ENCODE measurements around the gene MMP20.

MMP20 gene

DNA sequence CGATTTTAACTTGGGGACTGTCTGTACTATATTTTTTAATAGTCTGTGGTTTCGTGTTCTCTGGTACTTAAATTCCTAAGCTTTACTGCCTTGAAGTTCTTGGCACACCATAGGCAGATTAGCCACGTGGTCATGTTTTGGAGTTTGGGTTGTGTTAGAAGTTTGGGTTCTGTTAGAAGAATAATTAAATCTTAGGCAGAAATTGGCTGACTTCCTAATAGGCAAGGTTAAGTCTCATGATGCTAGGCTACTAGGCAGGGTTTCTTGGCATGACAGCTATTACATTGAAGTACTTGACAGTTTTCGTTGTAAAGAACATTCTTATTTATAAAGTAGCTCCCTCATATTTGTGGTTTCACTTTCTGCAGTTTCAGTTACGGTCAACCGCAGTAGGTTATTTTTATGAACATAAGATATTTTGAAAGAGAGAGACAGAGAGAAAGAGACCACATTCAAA is 64.5 kb downstream of the MMP20 start:
- H3K9ac ChIP-seq (ENCODE audit: low read length): no peak overlapping the region
- peak overlapping the region; percentile 47 for H3K4me3 ChIP-seq (ENCODE audit: low read length)
- H3K4me1 ChIP-seq (ENCODE audit: control insufficient read depth, insufficient read depth, low read length): peaks cover 9% of the 10 kb centered on the region
- no peaks in the 10 kb centered on the region for H3K27me3 ChIP-seq (ENCODE audit: control insufficient read depth, insufficient read depth, low read length)
- peak overlapping the region; percentile 80 for H3K27ac ChIP-seq (ENCODE audit: low read depth, low read length)
- H3K36me3 ChIP-seq (ENCODE audit: control insufficient read depth, insufficient read depth, low read length): no peaks in the 10 kb centered on the region

DNA sequence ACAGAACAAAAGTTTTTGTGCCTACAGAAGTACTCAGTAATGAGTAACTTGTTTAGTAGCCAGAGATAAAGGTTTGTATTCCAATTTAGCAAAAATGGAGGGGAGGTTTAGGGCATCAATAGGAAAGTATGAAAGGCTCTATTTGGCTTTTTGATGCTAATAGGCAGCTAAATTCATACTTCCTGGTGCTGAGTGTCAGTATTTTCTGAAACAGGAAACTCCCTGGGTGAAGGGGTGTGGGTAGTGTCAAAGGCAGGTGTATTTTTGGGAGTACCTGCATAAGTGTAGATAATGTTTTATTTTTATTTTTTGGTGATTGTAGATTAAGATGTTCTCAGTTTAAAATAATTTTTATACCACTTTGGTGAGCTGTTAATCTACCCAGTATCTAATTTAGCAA is 65.3 kb downstream of the MMP20 start:
- Histone ChIP-seq H3K27ac (ENCODE audit: low read depth, low read length) (peak overlapping the region; percentile 10), H3K4me1 (ENCODE audit: control insufficient read depth, insufficient read depth, low read length) (peaks cover 9% of the 10 kb centered on the region)

GRCh38 chr11:102555091-102555490 is 70.0 kb downstream of the MMP20 start:
- no peaks in the 10 kb centered on the region for H3K36me3 ChIP-seq (ENCODE audit: control insufficient read depth, insufficient read depth, low read length)
- peaks cover 7% of the 10 kb centered on the region for H3K4me1 ChIP-seq (ENCODE audit: control insufficient read depth, insufficient read depth, low read length)
- H3K9ac ChIP-seq (ENCODE audit: low read length): no peak overlapping the region
- H3K27ac ChIP-seq (ENCODE audit: low read depth, low read length): no peak overlapping the region
- H3K27me3 ChIP-seq (ENCODE audit: control insufficient read depth, insufficient read depth, low read length): no peaks in the 10 kb centered on the region
- no peak overlapping the region for H3K4me3 ChIP-seq (ENCODE audit: low read length)

More for the DNA sequence above, 65.3 kb downstream of the MMP20 start:
- no peaks in the 10 kb centered on the region for H3K27me3 ChIP-seq (ENCODE audit: control insufficient read depth, insufficient read depth, low read length)
- no peaks in the 10 kb centered on the region for H3K36me3 ChIP-seq (ENCODE audit: control insufficient read depth, insufficient read depth, low read length)
- no peak overlapping the region for H3K4me3 ChIP-seq (ENCODE audit: low read length)
- no peak overlapping the region for H3K9ac ChIP-seq (ENCODE audit: low read length)

DNA sequence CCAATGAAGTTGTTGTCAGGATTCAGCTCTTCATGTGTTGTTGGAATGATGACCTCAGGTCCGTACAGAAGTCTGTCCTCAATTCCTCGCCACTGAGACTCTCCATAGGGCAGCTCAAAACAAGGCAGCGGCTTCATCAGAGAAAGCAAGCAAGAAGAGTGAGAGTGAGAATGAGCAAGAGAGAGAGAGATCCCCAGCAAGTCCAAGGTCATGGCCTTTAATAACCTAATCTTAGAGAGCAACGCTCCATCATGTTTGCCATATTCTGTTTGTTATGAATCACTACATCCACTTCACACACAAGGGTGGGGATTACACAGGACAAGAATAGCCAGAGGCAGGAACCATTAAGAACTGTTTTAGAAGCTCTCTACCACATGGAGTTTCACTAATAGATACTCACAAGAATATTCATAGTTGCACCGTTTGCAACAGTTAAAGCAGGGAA is 71.3 kb downstream of the MMP20 start:
- Histone ChIP-seq H3K36me3 (ENCODE audit: control insufficient read depth, insufficient read depth, low read length) (no peaks in the 10 kb centered on the region), H3K4me1 (ENCODE audit: control insufficient read depth, insufficient read depth, low read length) (no peaks in the 10 kb centered on the region), H3K27me3 (ENCODE audit: control insufficient read depth, insufficient read depth, low read length) (no peaks in the 10 kb centered on the region), H3K27ac (ENCODE audit: low read depth, low read length) (no peak overlapping the region), H3K9ac (ENCODE audit: low read length) (no peak overlapping the region), H3K4me3 (ENCODE audit: low read length) (no peak overlapping the region)

DNA sequence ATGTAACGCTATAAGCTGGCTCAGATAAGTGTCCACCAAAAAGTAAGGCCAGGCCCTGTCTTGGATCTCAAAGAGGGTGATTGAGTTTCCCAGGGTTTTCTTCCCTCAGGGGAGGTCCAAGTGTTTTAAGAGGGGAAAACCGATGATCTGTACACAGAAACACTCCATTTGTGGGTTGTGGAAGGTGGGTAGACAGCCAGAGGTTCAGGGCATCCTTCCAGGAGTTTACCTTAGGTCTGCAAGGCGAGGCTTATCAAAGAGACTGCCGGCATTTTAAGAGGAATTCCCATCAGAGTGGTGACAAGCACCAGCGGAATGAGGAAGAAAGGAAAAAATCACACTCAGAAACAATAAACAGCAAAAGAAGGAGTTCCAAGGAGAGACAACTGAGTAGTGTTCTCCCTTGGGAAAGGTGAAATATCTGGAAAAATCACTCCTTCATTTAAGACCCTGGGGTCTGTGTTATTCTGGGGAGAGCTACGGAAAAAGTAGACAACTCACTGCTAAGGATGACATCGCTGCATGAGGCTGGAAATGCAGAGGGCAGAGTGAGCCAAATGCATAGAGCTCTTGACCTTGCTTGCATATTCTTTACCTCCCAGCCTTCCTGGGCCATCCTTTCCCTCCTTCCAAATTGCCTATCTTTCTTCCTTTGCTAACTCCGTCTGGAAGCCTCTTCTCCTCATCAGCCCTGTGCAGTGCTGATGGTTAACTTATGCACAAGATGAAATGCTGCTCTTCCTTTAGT is 72.5 kb downstream of the MMP20 start:
- Histone ChIP-seq H3K36me3 (ENCODE audit: control insufficient read depth, insufficient read depth, low read length) (no peaks in the 10 kb centered on the region), H3K9ac (ENCODE audit: low read length) (no peak overlapping the region), H3K4me1 (ENCODE audit: control insufficient read depth, insufficient read depth, low read length) (no peaks in the 10 kb centered on the region), H3K4me3 (ENCODE audit: low read length) (no peak overlapping the region), H3K27me3 (ENCODE audit: control insufficient read depth, insufficient read depth, low read length) (no peaks in the 10 kb centered on the region), H3K27ac (ENCODE audit: low read depth, low read length) (no peak overlapping the region)

DNA sequence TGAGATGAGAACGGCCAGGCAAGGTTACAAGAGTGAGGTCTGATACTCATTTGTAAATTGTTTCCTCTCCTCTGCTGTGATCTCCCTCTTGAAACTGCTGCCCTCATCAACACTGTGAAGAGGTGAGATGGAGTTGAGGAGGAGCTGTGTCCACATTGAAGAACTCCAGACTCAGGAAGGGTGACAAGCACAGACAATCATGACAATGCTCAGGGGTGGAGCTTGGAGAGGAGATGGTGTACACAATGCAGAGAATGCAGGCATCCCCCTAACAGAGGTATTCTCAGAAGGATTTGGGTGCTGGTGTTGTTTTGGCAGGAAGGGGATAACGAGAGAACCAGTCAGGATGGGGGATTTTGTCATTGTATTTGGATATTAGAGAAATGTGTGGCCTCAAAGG is 73.1 kb downstream of the MMP20 start:
- Histone ChIP-seq H3K9ac (ENCODE audit: low read length) (no peak overlapping the region), H3K27ac (ENCODE audit: low read depth, low read length) (no peak overlapping the region), H3K27me3 (ENCODE audit: control insufficient read depth, insufficient read depth, low read length) (no peaks in the 10 kb centered on the region), H3K36me3 (ENCODE audit: control insufficient read depth, insufficient read depth, low read length) (no peaks in the 10 kb centered on the region), H3K4me3 (ENCODE audit: low read length) (no peak overlapping the region), H3K4me1 (ENCODE audit: control insufficient read depth, insufficient read depth, low read length) (no peaks in the 10 kb centered on the region)

GRCh38 chr11:102551169-102551781 is 73.9 kb downstream of the MMP20 start:
- no peak overlapping the region for H3K9ac ChIP-seq (ENCODE audit: low read length)
- no peak overlapping the region for H3K4me3 ChIP-seq (ENCODE audit: low read length)
- no peaks in the 10 kb centered on the region for H3K4me1 ChIP-seq (ENCODE audit: control insufficient read depth, insufficient read depth, low read length)
- no peak overlapping the region for H3K27ac ChIP-seq (ENCODE audit: low read depth, low read length)
- no peaks in the 10 kb centered on the region for H3K27me3 ChIP-seq (ENCODE audit: control insufficient read depth, insufficient read depth, low read length)
- no peaks in the 10 kb centered on the region for H3K36me3 ChIP-seq (ENCODE audit: control insufficient read depth, insufficient read depth, low read length)

DNA sequence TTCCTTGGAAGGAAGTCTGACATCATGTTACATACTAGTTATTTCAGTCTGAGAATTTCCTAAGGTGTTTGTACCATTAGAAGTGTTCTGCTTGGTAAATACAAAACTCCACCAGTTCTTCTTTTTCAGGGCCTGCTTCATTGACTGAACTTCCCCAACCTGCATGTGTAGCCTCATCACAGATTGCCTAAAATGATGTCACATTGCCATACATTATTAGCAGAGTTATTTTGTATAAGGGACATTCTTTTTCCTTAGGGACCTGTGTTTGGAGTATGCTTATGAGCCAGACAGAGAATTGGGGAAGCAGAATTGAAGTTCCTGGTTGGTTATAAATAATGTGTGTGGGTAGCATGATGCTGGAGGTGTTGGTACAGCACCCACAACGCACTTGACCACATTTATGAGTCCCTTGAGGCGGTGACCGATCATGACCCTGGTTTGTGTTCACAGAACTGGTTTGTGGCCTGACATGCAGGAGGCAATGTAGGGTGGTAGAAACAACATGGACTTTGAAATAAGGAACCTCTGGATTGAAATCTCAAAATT is 78.1 kb downstream of the MMP20 start:
- H3K9ac ChIP-seq (ENCODE audit: low read length): no peak overlapping the region
- H3K27ac ChIP-seq (ENCODE audit: low read depth, low read length): no peak overlapping the region
- no peaks in the 10 kb centered on the region for H3K27me3 ChIP-seq (ENCODE audit: control insufficient read depth, insufficient read depth, low read length)
- no peaks in the 10 kb centered on the region for H3K4me1 ChIP-seq (ENCODE audit: control insufficient read depth, insufficient read depth, low read length)
- H3K4me3 ChIP-seq (ENCODE audit: low read length): no peak overlapping the region
- no peaks in the 10 kb centered on the region for H3K36me3 ChIP-seq (ENCODE audit: control insufficient read depth, insufficient read depth, low read length)

DNA sequence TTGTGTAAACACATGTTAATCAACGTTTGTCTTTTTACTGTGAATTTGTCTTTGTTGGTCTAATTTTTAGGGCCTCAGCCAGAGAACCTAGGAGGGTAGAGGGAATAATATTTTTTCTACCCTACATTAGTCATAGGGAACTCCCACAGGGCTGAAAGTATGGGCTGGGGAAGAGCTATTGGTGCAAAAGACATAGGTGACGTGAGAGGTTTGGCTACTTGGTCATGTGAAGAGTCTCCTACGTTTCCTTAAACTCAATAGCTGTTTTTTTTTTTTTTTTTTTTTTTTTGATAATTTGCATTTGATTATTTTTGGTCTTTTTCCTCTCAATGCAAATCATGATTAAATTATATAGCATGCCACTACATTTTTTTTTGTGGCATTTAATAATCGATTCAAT is 78.7 kb downstream of the MMP20 start:
- no peak overlapping the region for H3K4me3 ChIP-seq (ENCODE audit: low read length)
- H3K9ac ChIP-seq (ENCODE audit: low read length): no peak overlapping the region
- no peaks in the 10 kb centered on the region for H3K36me3 ChIP-seq (ENCODE audit: control insufficient read depth, insufficient read depth, low read length)
- H3K4me1 ChIP-seq (ENCODE audit: control insufficient read depth, insufficient read depth, low read length): no peaks in the 10 kb centered on the region
- no peak overlapping the region for H3K27ac ChIP-seq (ENCODE audit: low read depth, low read length)
- no peaks in the 10 kb centered on the region for H3K27me3 ChIP-seq (ENCODE audit: control insufficient read depth, insufficient read depth, low read length)

- Histone ChIP-seq H3K9ac (ENCODE audit: low read length) (no peak overlapping the region), H3K4me3 (ENCODE audit: low read length) (no peak overlapping the region), H3K36me3 (ENCODE audit: control insufficient read depth, insufficient read depth, low read length) (no peaks in the 10 kb centered on the region), H3K4me1 (ENCODE audit: control insufficient read depth, insufficient read depth, low read length) (no peaks in the 10 kb centered on the region), H3K27me3 (ENCODE audit: control insufficient read depth, insufficient read depth, low read length) (no peaks in the 10 kb centered on the region), H3K27ac (ENCODE audit: low read depth, low read length) (no peak overlapping the region)
These were observed 79.4 kb downstream of the MMP20 start for GRCh38 chr11:102545701-102546100.

DNA sequence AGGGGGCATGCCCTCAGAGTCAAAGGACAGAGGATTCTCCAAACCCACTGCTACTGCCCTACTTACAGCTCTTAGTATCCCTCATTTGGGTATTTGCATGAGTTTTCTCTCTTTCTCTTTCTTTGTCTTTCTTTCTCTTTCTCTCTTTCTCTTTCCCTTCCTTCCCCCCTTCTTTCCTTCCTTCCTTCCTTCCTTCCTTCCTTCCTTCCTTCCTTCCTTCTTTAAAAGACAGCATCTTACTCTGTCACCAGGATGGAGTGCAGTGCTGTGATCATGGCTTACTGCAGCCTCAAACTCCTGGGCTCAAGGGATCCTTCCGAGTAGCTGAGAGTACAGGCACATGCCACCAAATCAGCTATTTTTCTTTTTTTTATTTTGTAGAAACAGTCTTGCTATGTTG is 80.5 kb downstream of the MMP20 start:
- no peak overlapping the region for H3K27ac ChIP-seq (ENCODE audit: low read depth, low read length)
- H3K9ac ChIP-seq (ENCODE audit: low read length): no peak overlapping the region
- H3K4me3 ChIP-seq (ENCODE audit: low read length): no peak overlapping the region
- no peaks in the 10 kb centered on the region for H3K4me1 ChIP-seq (ENCODE audit: control insufficient read depth, insufficient read depth, low read length)
- no peaks in the 10 kb centered on the region for H3K36me3 ChIP-seq (ENCODE audit: control insufficient read depth, insufficient read depth, low read length)
- no peaks in the 10 kb centered on the region for H3K27me3 ChIP-seq (ENCODE audit: control insufficient read depth, insufficient read depth, low read length)

- no peaks in the 10 kb centered on the region for H3K36me3 ChIP-seq (ENCODE audit: control insufficient read depth, insufficient read depth, low read length)
- H3K4me1 ChIP-seq (ENCODE audit: control insufficient read depth, insufficient read depth, low read length): no peaks in the 10 kb centered on the region
- H3K9ac ChIP-seq (ENCODE audit: low read length): no peak overlapping the region
- no peak overlapping the region for H3K4me3 ChIP-seq (ENCODE audit: low read length)
- H3K27ac ChIP-seq (ENCODE audit: low read depth, low read length): no peak overlapping the region
- H3K27me3 ChIP-seq (ENCODE audit: control insufficient read depth, insufficient read depth, low read length): no peaks in the 10 kb centered on the region
These were observed 85.6 kb downstream of the MMP20 start for GRCh38 chr11:102539567-102539966.
